Smooth muscle cell (in vitro differentiated cells): ENCODE data around the gene VOPP1. TPM values are rescaled to one million over a fixed set of nuclear protein-coding genes. Genes with fewer than 3 reads are reported as not detected.

ENCODE experiments used
- DNase-seq: peaks from one replicate; lab custom pipeline; 2025; ENCODE audit not compliant: unreplicated experiment; lab: John Stamatoyannopoulos, UW
- H2AFZ ChIP-seq: fragments of 200-600 bp; sonication (generic); 2 replicates; pipeline ENCODE4 v1.6.0; 2016; ENCODE audit warnings: antibody characterized with exemption, low read depth, mild to moderate bottlenecking
- H3F3A ChIP-seq: fragments of 200-600 bp; sonication (generic); 2 replicates; pipeline ENCODE4 v1.6.0; 2017; ENCODE audit warnings: antibody characterized with exemption, low read depth
- H3K27ac ChIP-seq: fragments of 200-600 bp; sonication (generic); 2 replicates; pipeline ENCODE4 v1.5.1; 2016; ENCODE audit warnings: low read depth, mild to moderate bottlenecking
- H3K27me3 ChIP-seq: fragments of 200-600 bp; sonication (generic); 2 replicates; pipeline ENCODE4 v1.6.1; 2016; ENCODE audit warnings: low read depth, mild to moderate bottlenecking
- H3K36me3 ChIP-seq: fragments of 200-600 bp; sonication (generic); 2 replicates; pipeline ENCODE4 v1.5.1; 2016; ENCODE audit warnings: low read depth
- H3K4me1 ChIP-seq: fragments of 200-600 bp; sonication (generic); 2 replicates; pipeline ENCODE4 v1.5.1; 2016; ENCODE audit warnings: low read depth
- H3K4me2 ChIP-seq: fragments of 200-600 bp; sonication (generic); 2 replicates; pipeline ENCODE4 v1.6.0; 2016; ENCODE audit warnings: mild to moderate bottlenecking
- H3K4me3 ChIP-seq: fragments of 200-600 bp; sonication (generic); 2 replicates; pipeline ENCODE4 v1.5.1; 2016; ENCODE audit warnings: mild to moderate bottlenecking
- H3K79me2 ChIP-seq: fragments of 200-600 bp; sonication (generic); 2 replicates; pipeline ENCODE4 v1.6.0; 2016; ENCODE audit warnings: low read depth, mild to moderate bottlenecking
- H3K9ac ChIP-seq: fragments of 200-600 bp; sonication (generic); 2 replicates; pipeline ENCODE4 v1.6.0; 2016; ENCODE audit warnings: low read depth
- H3K9me3 ChIP-seq: fragments of 200-600 bp; sonication (generic); replicated peaks from 2 replicates; pipeline ENCODE4 v1.5.1; 2016; ENCODE audit warnings: low read depth
- H4K20me1 ChIP-seq: fragments of 200-600 bp; sonication (generic); 2 replicates; pipeline ENCODE4 v1.6.0; 2016; ENCODE audit warnings: low read depth
- CTCF ChIP-seq: fragments of 200-600 bp; sonication (generic); IDR thresholded peaks from 2 replicates; pipeline ENCODE4 v1.5.1; 2017; ENCODE audit warnings: borderline replicate concordance, mild to moderate bottlenecking, antibody characterized with exemption; ENCODE audit not compliant: insufficient read depth, poor library complexity, severe bottlenecking
- WGBS: methylation state at CpG from one replicate; pipeline ENCODE4 v1.1.7; 2016; ENCODE audit warnings: low lambda C conversion rate; 5-methylcytosine and 5-hydroxymethylcytosine counted together
- polyA plus RNA-seq: library from polyadenylated mRNA; unstranded; fragments of >200 nt; fragmentation: Nextera tagmentation; extraction: Ambion mirVana; gene quantifications from 2 replicates; pipeline ENCODE4 v1.2.1, GENCODE V29; 2016
- total RNA-seq: library from RNA; depleted of rRNA; stranded (reverse); fragments of >200 nt; gene quantifications from 2 replicates; pipeline ENCODE4 v1.2.3, GENCODE V29; 2014

VOPP1 gene
- total and polyA plus RNA-seq, 2 experiments from 2014 or later = 18.3 to 26.6 TPM

- DNase-seq = no peak
- Histone ChIP-seq H3K9ac (no peak overlapping the region), H3K4me2 (no peak overlapping the region), H4K20me1 (peaks cover 7% of the 10 kb centered on the region), H3K79me2 (no peaks in the 10 kb centered on the region), H3K27ac (no peak overlapping the region), H3K9me3 (no peaks in the 10 kb centered on the region), H3K36me3 (no peaks in the 10 kb centered on the region), H3K27me3 (no peaks in the 10 kb centered on the region), H3K4me1 (no peaks in the 10 kb centered on the region), H3F3A (no peaks in the 10 kb centered on the region), H3K4me3 (no peak overlapping the region), H2AFZ (no peak overlapping the region)
- WGBS = 97% methylated on average over 5 of the region's 5 CpGs
- TF ChIP-seq CTCF = no peak
Measured at GRCh38 chr7:55494951-55495350, 77.4 kb downstream of the VOPP1 start.

DNA sequence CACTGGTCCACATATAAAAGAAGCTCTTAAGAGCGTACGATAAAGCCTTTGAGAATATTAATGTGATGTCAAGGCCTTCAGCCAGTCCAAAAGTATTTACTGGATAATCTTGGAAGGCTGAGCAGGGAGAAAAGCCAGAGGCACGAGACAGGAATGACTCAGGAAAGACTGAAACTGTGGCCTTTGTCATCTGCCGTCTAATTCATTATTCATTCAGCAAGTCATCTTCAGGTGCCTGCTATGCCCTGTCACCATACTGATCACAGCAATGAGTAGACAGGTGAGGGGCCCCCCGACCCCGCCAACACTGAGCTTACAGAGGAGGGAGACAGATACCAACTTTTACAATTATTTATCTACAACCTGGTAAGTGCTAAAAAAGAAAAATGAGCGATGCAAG, 78.9 kb downstream of the VOPP1 start:
- Histone ChIP-seq H3F3A (no peaks in the 10 kb centered on the region), H3K9me3 (no peaks in the 10 kb centered on the region), H3K79me2 (no peaks in the 10 kb centered on the region), H3K36me3 (no peaks in the 10 kb centered on the region), H2AFZ (no peak overlapping the region), H3K4me2 (no peak overlapping the region), H3K4me1 (no peaks in the 10 kb centered on the region), H3K9ac (no peak overlapping the region), H3K27me3 (no peaks in the 10 kb centered on the region), H3K4me3 (no peak overlapping the region), H3K27ac (no peak overlapping the region), H4K20me1 (no peaks in the 10 kb centered on the region)
- 68% methylated on average over 7 of the region's 7 CpGs for WGBS
- DNase-seq = no peak
- no peak for TF ChIP-seq CTCF

GRCh38 chr7:55491346-55491745, 81.0 kb downstream of the VOPP1 start:
- no peaks in the 10 kb centered on the region for H3K36me3 ChIP-seq
- no peak overlapping the region for H3K4me2 ChIP-seq
- no peak for DNase-seq
- H3K4me3 ChIP-seq = no peak overlapping the region
- H3K27ac ChIP-seq = no peak overlapping the region
- H3K9me3 ChIP-seq = no peaks in the 10 kb centered on the region
- no peak for TF ChIP-seq CTCF
- no peaks in the 10 kb centered on the region for H3K4me1 ChIP-seq
- H3K79me2 ChIP-seq = no peaks in the 10 kb centered on the region
- H3F3A ChIP-seq = no peaks in the 10 kb centered on the region
- H4K20me1 ChIP-seq = no peaks in the 10 kb centered on the region
- no peak overlapping the region for H3K9ac ChIP-seq
- H2AFZ ChIP-seq = no peak overlapping the region
- WGBS = 98% methylated on average over 5 of the region's 5 CpGs
- H3K27me3 ChIP-seq = no peaks in the 10 kb centered on the region

DNA sequence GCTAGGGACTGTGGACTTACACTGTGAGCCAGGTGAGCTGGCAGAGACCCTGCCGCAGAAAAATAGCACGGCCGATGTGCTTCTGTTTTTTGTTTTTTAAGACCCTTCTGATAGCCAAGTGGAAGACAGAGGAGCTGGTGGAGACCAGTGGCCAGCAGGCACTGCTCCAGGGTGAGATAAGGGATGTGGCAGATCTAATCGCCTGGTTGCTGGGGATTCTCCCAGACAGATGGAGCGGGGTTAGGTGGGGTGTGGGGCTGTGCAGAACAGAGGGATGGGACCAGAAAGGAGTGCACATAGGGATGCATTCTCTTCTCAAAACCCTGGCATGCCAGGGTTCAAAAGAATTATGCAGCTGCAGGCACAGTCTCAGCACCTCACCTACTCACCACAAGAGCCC, 82.2 kb downstream of the VOPP1 start:
- DNase-seq = no peak
- H3K4me3 ChIP-seq = no peak overlapping the region
- TF ChIP-seq CTCF = no peak
- H3K9ac ChIP-seq = no peak overlapping the region
- peaks cover 5% of the 10 kb centered on the region for H4K20me1 ChIP-seq
- WGBS = 89% methylated on average over 5 of the region's 5 CpGs
- no peaks in the 10 kb centered on the region for H3F3A ChIP-seq
- H3K4me1 ChIP-seq = no peaks in the 10 kb centered on the region
- H3K79me2 ChIP-seq = no peaks in the 10 kb centered on the region
- H3K27ac ChIP-seq = no peak overlapping the region
- no peak overlapping the region for H2AFZ ChIP-seq
- H3K4me2 ChIP-seq = no peak overlapping the region
- H3K36me3 ChIP-seq = no peaks in the 10 kb centered on the region
- H3K9me3 ChIP-seq = no peaks in the 10 kb centered on the region
- no peaks in the 10 kb centered on the region for H3K27me3 ChIP-seq
